Endothelial cell of umbilical vein (primary cell): Measurements from ENCODE around the gene PMVK. TPM values are rescaled to one million over a fixed set of nuclear protein-coding genes. Genes with fewer than 3 reads are reported as not detected.

ENCODE experiments used
- BruUV-seq: library from RNA; stranded (reverse); fragments of 400-500 nt; replicated peaks from 2 replicates; lab custom pipeline; 2021; lab: Mats Ljungman, UMichigan
- CTCF ChIA-PET: fragments of 300-600, 350-600 bp; sonication (Branson Sonifier 250); formaldehyde crosslinking; loops from one replicate; lab custom pipeline; 2021; ENCODE audit warnings: antibody characterized with exemption, inconsistent platforms; lab: Charles Lee
- POLR2A ChIA-PET: fragments of 300-600, 350-600 bp; sonication (Branson Sonifier 250); formaldehyde crosslinking; loops from one replicate; lab custom pipeline; 2021; ENCODE audit warnings: antibody characterized with exemption, inconsistent platforms; lab: Charles Lee
- DNase-seq: peaks from one replicate; pipeline ENCODE4 v3.0.0-alpha.2; 2011; ENCODE audit warnings: low read depth, low spot score
- FAIRE-seq: peaks from 2 replicates; lab custom pipeline; 2011; peaks lifted over from hg19 to GRCh38; lab: Jason Lieb, UNC
- H2AFZ ChIP-seq: 2 replicates; pipeline ENCODE4 v1.6.0; 2012; ENCODE audit warnings: low read depth, low read length, control low read depth, inconsistent platforms
- H3K27ac ChIP-seq: 2 replicates; pipeline ENCODE4 v1.5.1; 2011; ENCODE audit warnings: low read depth, mild to moderate bottlenecking, control low read depth, low read length, moderate library complexity; ENCODE audit not compliant: insufficient read depth
- H3K27me3 ChIP-seq, 2 experiments: 2 replicates each; pipeline versions ENCODE4 v1.6.0 to v1.6.1; 2011; ENCODE audit warnings: low read length in 2 of 2, mixed read lengths in 1 of 2; ENCODE audit not compliant: control insufficient read depth in 2 of 2, insufficient read depth in 2 of 2
- H3K36me3 ChIP-seq, 2 experiments: 2 replicates in 1 of 2; 3 replicates in 1 of 2; pipeline ENCODE4 v1.5.1; 2011; ENCODE audit warnings: low read length in 2 of 2, mild to moderate bottlenecking in 1 of 2, moderate library complexity in 1 of 2; ENCODE audit not compliant: control insufficient read depth in 2 of 2, insufficient read depth in 2 of 2; ENCODE audit errors: extremely low read depth in 1 of 2
- H3K4me1 ChIP-seq: 3 replicates; pipeline ENCODE4 v1.5.1; 2011; ENCODE audit warnings: mild to moderate bottlenecking, low read length; ENCODE audit not compliant: control insufficient read depth, insufficient read depth; ENCODE audit errors: extremely low read depth
- H3K4me2 ChIP-seq: 2 replicates; pipeline ENCODE4 v1.6.1; 2011; ENCODE audit warnings: low read length, control low read depth, mixed read lengths; ENCODE audit not compliant: insufficient read depth
- H3K4me3 ChIP-seq, 3 experiments: fragments of 200-600 bp in 1 of 3; sonication (generic), shearing (Covaris generic) in 1 of 3; replicated peaks in 1 of 3; 2 replicates each; pipeline ENCODE4 v1.5.1; 2011 to 2016; ENCODE audit warnings: control low read depth in 3 of 3, low read length in 3 of 3, mild to moderate bottlenecking in 2 of 3, inconsistent platforms in 1 of 3, low read depth in 1 of 3, moderate library complexity in 1 of 3; ENCODE audit not compliant: insufficient read depth in 1 of 3
- H3K79me2 ChIP-seq: 2 replicates; pipeline ENCODE4 v1.6.0; 2012; ENCODE audit warnings: low read length, inconsistent platforms; ENCODE audit not compliant: control insufficient read depth, insufficient read depth
- H3K9ac ChIP-seq: replicated peaks from 2 replicates; pipeline ENCODE3; 2011; ENCODE audit warnings: low read length, control low read depth; ENCODE audit not compliant: insufficient read depth; ENCODE audit errors: extremely low read depth
- H3K9me1 ChIP-seq: replicated peaks from 3 replicates; pipeline ENCODE4 v1.6.0; 2011; ENCODE audit warnings: mild to moderate bottlenecking, low read length; ENCODE audit not compliant: control insufficient read depth, insufficient read depth; ENCODE audit errors: extremely low read depth
- H3K9me3 ChIP-seq: replicated peaks from 2 replicates; pipeline ENCODE4 v1.5.1; 2012; ENCODE audit warnings: low read length, inconsistent platforms; ENCODE audit not compliant: control insufficient read depth, insufficient read depth
- H4K20me1 ChIP-seq: replicated peaks from 2 replicates; pipeline ENCODE3; 2011; ENCODE audit warnings: mild to moderate bottlenecking, low read length; ENCODE audit not compliant: control insufficient read depth, insufficient read depth; ENCODE audit errors: extremely low read depth
- EZH2 ChIP-seq: IDR thresholded peaks from 2 replicates; pipeline ENCODE4 v1.6.1; 2012; ENCODE audit warnings: borderline replicate concordance, low read depth, mild to moderate bottlenecking, moderate library complexity, low read length, inconsistent platforms; ENCODE audit not compliant: severe bottlenecking
- FOS ChIP-seq: IDR thresholded peaks from 2 replicates; pipeline ENCODE4 v1.6.1; 2011; ENCODE audit warnings: mild to moderate bottlenecking, low read length, moderate library complexity, borderline replicate concordance; ENCODE audit not compliant: insufficient read depth
- GATA2 ChIP-seq: IDR thresholded peaks from 2 replicates; pipeline ENCODE4 v1.7.0; 2011; ENCODE audit warnings: low read depth, mild to moderate bottlenecking, moderate library complexity, mixed read lengths, low read length; ENCODE audit not compliant: insufficient read length, insufficient read depth
- JUN ChIP-seq: IDR thresholded peaks from 2 replicates; pipeline ENCODE4 v1.6.1; 2011; ENCODE audit warnings: borderline replicate concordance, low read depth; ENCODE audit not compliant: insufficient read length, insufficient read depth
- MYC ChIP-seq: IDR thresholded peaks from one replicate; pipeline ENCODE4 v1.6.1; 2011; ENCODE audit warnings: mild to moderate bottlenecking, low read depth, low read length
- POLR2A ChIP-seq: IDR thresholded peaks from 2 replicates; pipeline ENCODE4 v1.6.1; 2012; ENCODE audit warnings: low read depth, mild to moderate bottlenecking, control low read depth, low read length
- POLR2AphosphoS5 ChIP-seq: IDR thresholded peaks from 2 replicates; pipeline ENCODE4 v1.6.1; 2012; ENCODE audit warnings: low read depth, mild to moderate bottlenecking, control low read depth, low read length, moderate library complexity; ENCODE audit not compliant: insufficient read depth
- dilution Hi-C: fragments of 300-500 bp; cut with MboI; formaldehyde crosslinking; loops from one replicate; pipeline ENCODE4 v1.15.0; 2019; ENCODE audit warnings: low sequenced_read_pairs; ENCODE audit not compliant: extremely low pct_ligation_motif_present
- intact Hi-C: fragments of 100-400 bp; cut with micrococcal nuclease; formaldehyde crosslinking; loops from one replicate; pipeline ENCODE4 v1.10.0; 2022
- polyA plus RNA-seq, 4 experiments: library from polyadenylated mRNA; depleted of rRNA in 3 of 4; stranded (reverse) in 3 of 4; unstranded in 1 of 4; fragments of >200 nt; gene quantifications; 2 replicates each; pipeline versions ENCODE4 v1.2.1 to v1.2.3, GENCODE V29; 2011 to 2012; ENCODE audit warnings: missing spikeins in 1 of 4
- total RNA-seq: library from RNA; stranded (reverse); gene quantifications from 2 replicates; pipeline ENCODE4 v1.2.3, GENCODE V29; 2021
- TF ChIP-seq, protein P1 (sequence below), 2 donors: IDR thresholded peaks; 1 replicate in 1 of 2; 2 replicates in 1 of 2; pipeline ENCODE4 v1.5.1; 2011; ENCODE audit warnings: low read length in 2 of 2, mild to moderate bottlenecking in 2 of 2, moderate library complexity in 2 of 2, control low read depth in 1 of 2, inconsistent platforms in 1 of 2, low read depth in 1 of 2; ENCODE audit not compliant: insufficient read depth in 1 of 2; ENCODE audit errors: extremely low read depth in 1 of 2
- TF ChIP-seq, protein P2 (sequence below): IDR thresholded peaks from 2 replicates; pipeline ENCODE4 v1.6.1; 2011; ENCODE audit not compliant: insufficient read depth, insufficient read length

The PMVK gene
- total and polyA plus RNA-seq, 2 donors (not counting 3 experiments of a cell fraction or from before 2014, with no cell fraction given) = 22.6 to 32.7 TPM

DNA sequence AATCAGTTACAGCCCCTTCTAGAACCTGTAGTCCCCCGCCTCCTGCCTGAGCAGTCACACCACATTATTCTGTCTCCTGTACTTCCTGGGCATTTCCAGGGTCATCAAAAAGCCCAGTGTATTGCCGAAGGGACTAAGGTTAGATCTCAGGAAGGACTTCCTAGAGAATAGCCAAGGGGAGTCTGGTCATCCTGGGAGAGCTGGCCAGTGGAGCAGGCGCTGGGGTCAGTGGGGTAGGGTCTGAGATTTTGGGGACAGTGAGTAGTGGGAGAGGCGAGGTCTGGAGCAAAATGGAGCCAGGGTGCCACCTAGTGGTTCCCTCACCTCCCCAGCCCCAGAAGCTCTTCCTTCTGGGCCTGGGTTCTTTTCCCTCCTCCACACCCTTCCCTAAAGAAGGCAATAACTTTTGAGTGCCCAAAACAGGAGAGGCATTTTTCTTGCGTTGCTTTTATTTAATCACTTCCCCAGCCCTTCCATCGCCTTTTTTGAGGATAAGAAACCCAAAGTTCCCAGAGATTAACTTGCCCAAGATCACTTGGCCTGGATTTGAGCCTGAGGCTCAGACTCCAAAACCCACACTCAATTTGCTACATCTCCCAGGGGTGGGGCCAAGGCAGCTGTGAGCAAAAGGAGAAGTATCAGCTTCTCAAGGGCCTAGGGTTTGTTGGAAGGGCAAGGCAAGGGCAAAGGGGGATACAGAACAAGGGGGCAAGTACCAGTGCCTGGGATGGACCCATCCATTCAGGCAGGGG, 7.3 kb upstream of the PMVK start:
- H3K27ac ChIP-seq = no peak overlapping the region
- FAIRE-seq = peak; percentile 90
- ChIA-PET CTCF (interaction anchor here (0.6 to 3.4 kb wide), 26 partner anchors 9 to 459 kb away, joined by 3 to 19 read pairs (median 4); partner anchors contain the start of gene CKS1B), POLR2A (interaction anchor here (1.1 to 1.4 kb wide), 2 partner anchors 29 to 384 kb away, joined by 3 read pairs; no protein-coding TSS in a partner anchor)
- no peak overlapping the region for H3K9ac ChIP-seq
- no peaks in the 10 kb centered on the region for H3K27me3 ChIP-seq
- H3K9me3 ChIP-seq = no peaks in the 10 kb centered on the region
- no peak overlapping the region for H2AFZ ChIP-seq
- H3K79me2 ChIP-seq = no peaks in the 10 kb centered on the region
- intact Hi-C loops (no loop called here), dilution Hi-C loops (no loop called here)
- peaks cover 0 to 25% of the 10 kb centered on the region in 2 experiments for H3K36me3 ChIP-seq
- BruUV-seq = TSS peak; percentile 71
- H4K20me1 ChIP-seq = no peaks in the 10 kb centered on the region
- DNase-seq = peak; percentile 29
- H3K9me1 ChIP-seq = no peaks in the 10 kb centered on the region
- H3K4me1 ChIP-seq = no peaks in the 10 kb centered on the region
- H3K4me3 ChIP-seq = no peak overlapping the region
- TF ChIP-seq, protein P1, sequence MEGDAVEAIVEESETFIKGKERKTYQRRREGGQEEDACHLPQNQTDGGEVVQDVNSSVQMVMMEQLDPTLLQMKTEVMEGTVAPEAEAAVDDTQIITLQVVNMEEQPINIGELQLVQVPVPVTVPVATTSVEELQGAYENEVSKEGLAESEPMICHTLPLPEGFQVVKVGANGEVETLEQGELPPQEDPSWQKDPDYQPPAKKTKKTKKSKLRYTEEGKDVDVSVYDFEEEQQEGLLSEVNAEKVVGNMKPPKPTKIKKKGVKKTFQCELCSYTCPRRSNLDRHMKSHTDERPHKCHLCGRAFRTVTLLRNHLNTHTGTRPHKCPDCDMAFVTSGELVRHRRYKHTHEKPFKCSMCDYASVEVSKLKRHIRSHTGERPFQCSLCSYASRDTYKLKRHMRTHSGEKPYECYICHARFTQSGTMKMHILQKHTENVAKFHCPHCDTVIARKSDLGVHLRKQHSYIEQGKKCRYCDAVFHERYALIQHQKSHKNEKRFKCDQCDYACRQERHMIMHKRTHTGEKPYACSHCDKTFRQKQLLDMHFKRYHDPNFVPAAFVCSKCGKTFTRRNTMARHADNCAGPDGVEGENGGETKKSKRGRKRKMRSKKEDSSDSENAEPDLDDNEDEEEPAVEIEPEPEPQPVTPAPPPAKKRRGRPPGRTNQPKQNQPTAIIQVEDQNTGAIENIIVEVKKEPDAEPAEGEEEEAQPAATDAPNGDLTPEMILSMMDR (IDR thresholded peaks at IDR 0.05; ENCODE audit: extremely low read depth in 1 of 2, insufficient read depth in 1 of 2, low read depth in 1 of 2, low read length in 2 of 2) = peak; percentile 69 to 85
- TF ChIP-seq POLR2A = no peak
- no peak overlapping the region for H3K4me2 ChIP-seq

DNA sequence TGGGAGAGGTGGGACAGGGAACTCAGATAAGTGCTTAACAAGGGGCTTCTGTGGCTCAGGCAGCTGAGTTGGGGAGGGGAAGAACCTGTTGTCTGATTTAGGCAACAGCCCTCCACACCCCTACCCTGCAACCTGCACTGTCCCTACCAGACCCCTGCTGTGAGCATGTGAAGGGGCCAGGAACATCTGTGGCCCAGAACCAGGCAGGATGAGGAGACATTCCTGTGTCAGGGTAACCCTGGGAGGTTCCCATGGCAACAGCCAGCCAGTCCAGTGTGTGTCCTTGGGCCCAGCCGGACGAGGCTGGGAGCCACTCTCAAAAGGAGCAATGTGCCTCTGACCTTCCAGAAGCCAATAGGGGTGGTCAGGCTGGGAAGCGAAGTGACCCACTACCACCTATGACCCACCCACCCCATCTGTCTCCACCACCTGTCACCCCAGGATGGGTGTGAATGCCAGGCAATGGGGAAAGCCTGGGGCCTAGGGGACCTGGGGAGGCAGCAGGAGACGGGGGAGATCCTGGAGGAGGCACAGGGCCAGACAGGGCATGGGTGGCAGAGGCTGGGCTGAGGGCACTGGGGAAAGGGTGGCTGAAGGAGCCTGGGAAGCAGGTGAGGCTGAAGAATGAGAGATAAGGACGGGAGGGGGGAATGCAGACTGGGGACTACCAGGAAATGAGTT, 5.0 kb upstream of the PMVK start:
- POLR2A ChIA-PET = no interaction called here

More for the DNA sequence above, 5.0 kb upstream of the PMVK start:
- Histone ChIP-seq H3K9me3 (no peaks in the 10 kb centered on the region), H3K4me1 (peaks cover 8% of the 10 kb centered on the region), H3K9ac (no peak overlapping the region), H3K79me2 (no peaks in the 10 kb centered on the region), H3K4me3 (no peak overlapping the region), H3K27ac (no peak overlapping the region), H4K20me1 (no peaks in the 10 kb centered on the region), H3K9me1 (no peaks in the 10 kb centered on the region), H3K4me2 (no peak overlapping the region), H3K27me3 (no peaks in the 10 kb centered on the region), H2AFZ (no peak overlapping the region), H3K36me3 (peaks cover 0 to 12% of the 10 kb centered on the region in 2 experiments)
- BruUV-seq = no TSS peak
- CTCF ChIA-PET = interaction anchor here (1.5 kb wide), 1 partner anchor 76 kb away, joined by 8 read pairs; no protein-coding TSS in a partner anchor
- dilution Hi-C loops = no loop called here
- DNase-seq = no peak
- no peak for FAIRE-seq
- intact Hi-C loops = no loop called here
- TF ChIP-seq POLR2A (no peak), GATA2 (no peak), EZH2 (no peak), FOS (no peak), JUN (no peak), POLR2AphosphoS5 (no peak), MYC (no peak)
- TF ChIP-seq, protein P1 (IDR thresholded peaks at IDR 0.05; ENCODE audit: extremely low read depth in 1 of 2, insufficient read depth in 1 of 2, low read depth in 1 of 2, low read length in 2 of 2) = no peak
- TF ChIP-seq, protein P2, sequence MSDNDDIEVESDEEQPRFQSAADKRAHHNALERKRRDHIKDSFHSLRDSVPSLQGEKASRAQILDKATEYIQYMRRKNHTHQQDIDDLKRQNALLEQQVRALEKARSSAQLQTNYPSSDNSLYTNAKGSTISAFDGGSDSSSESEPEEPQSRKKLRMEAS = no peak
